H9 (cell line): ENCODE data around the gene DAPK2. TPM values are rescaled to one million over a fixed set of nuclear protein-coding genes. Genes with fewer than 3 reads are reported as not detected.

ENCODE experiments used
- DNase-seq: peaks from one replicate; pipeline ENCODE4 v3.0.0-alpha.2; 2017
- H2AFZ ChIP-seq: one replicate; pipeline ENCODE4 v1.6.1; 2013; ENCODE audit warnings: mild to moderate bottlenecking, low read length, control low read depth, moderate library complexity
- H2AK5ac ChIP-seq: 2 replicates; pipeline ENCODE4 v1.6.1; 2013; ENCODE audit warnings: low read length, control low read depth, mixed read lengths; ENCODE audit not compliant: insufficient read length
- H2BK120ac ChIP-seq: one replicate; pipeline ENCODE4 v1.6.1; 2013; ENCODE audit warnings: low read depth, mild to moderate bottlenecking, low read length, control low read depth, inconsistent platforms; ENCODE audit not compliant: poor library complexity, severe bottlenecking
- H2BK12ac ChIP-seq: 2 replicates; pipeline ENCODE4 v1.6.1; 2013; ENCODE audit warnings: low read length, control low read depth, mixed read lengths, low read depth; ENCODE audit not compliant: insufficient read length
- H2BK15ac ChIP-seq: 2 replicates; pipeline ENCODE4 v1.6.1; 2013; ENCODE audit warnings: low read depth, low read length, control low read depth
- H2BK20ac ChIP-seq: one replicate; pipeline ENCODE4 v1.6.1; 2013; ENCODE audit warnings: low read depth, mild to moderate bottlenecking, low read length, control low read depth, inconsistent platforms; ENCODE audit not compliant: poor library complexity, severe bottlenecking
- H2BK5ac ChIP-seq: 2 replicates; pipeline ENCODE4 v1.6.1; 2013; ENCODE audit warnings: low read length, control low read depth, mixed read lengths; ENCODE audit not compliant: insufficient read length
- H3K14ac ChIP-seq: 2 replicates; pipeline ENCODE4 v1.6.1; 2013; ENCODE audit warnings: low read length, control low read depth; ENCODE audit not compliant: insufficient read depth
- H3K18ac ChIP-seq: 2 replicates; pipeline ENCODE4 v1.6.1; 2013; ENCODE audit warnings: low read depth, mild to moderate bottlenecking, mixed read lengths, low read length, control low read depth; ENCODE audit not compliant: insufficient read length
- H3K23ac ChIP-seq: 2 replicates; pipeline ENCODE4 v1.6.1; 2013; ENCODE audit warnings: low read length, control low read depth, mixed read lengths, low read depth; ENCODE audit not compliant: insufficient read length
- H3K23me2 ChIP-seq: 2 replicates; pipeline ENCODE4 v1.6.1; 2013; ENCODE audit warnings: low read depth, mild to moderate bottlenecking, mixed read lengths, low read length, control low read depth; ENCODE audit not compliant: insufficient read length, poor library complexity, severe bottlenecking
- H3K27ac ChIP-seq: 2 replicates; pipeline ENCODE4 v1.5.1; 2013; ENCODE audit warnings: low read length, control low read depth, mixed read lengths, low read depth; ENCODE audit not compliant: insufficient read length
- H3K27me3 ChIP-seq: 2 replicates; pipeline ENCODE4 v1.6.1; 2013; ENCODE audit warnings: low read length, control low read depth, inconsistent platforms; ENCODE audit not compliant: insufficient read depth
- H3K4ac ChIP-seq: 2 replicates; pipeline ENCODE4 v1.6.1; 2013; ENCODE audit warnings: low read depth, mild to moderate bottlenecking, control low read depth, inconsistent platforms, low read length, moderate library complexity
- H3K4me1 ChIP-seq: 2 replicates; pipeline ENCODE4 v1.6.1; 2013; ENCODE audit warnings: low read length, control low read depth, inconsistent platforms; ENCODE audit not compliant: insufficient read depth
- H3K4me2 ChIP-seq: 2 replicates; pipeline ENCODE4 v1.6.1; 2013; ENCODE audit warnings: low read length, control low read depth, mixed read lengths; ENCODE audit not compliant: insufficient read length, insufficient read depth
- H3K56ac ChIP-seq: 2 replicates; pipeline ENCODE4 v1.6.1; 2013; ENCODE audit warnings: low read depth, mild to moderate bottlenecking, mixed read lengths, low read length, control low read depth; ENCODE audit not compliant: insufficient read length
- H3K79me1 ChIP-seq: 2 replicates; pipeline ENCODE4 v1.6.1; 2013; ENCODE audit warnings: low read depth, mild to moderate bottlenecking, moderate library complexity, low read length, control low read depth, inconsistent platforms; ENCODE audit not compliant: insufficient read depth, poor library complexity, severe bottlenecking
- H3K79me2 ChIP-seq: 2 replicates; pipeline ENCODE4 v1.6.1; 2013; ENCODE audit warnings: low read length, control low read depth, inconsistent platforms; ENCODE audit not compliant: insufficient read depth
- H3K9ac ChIP-seq: 2 replicates; pipeline ENCODE4 v1.6.1; 2013; ENCODE audit warnings: low read length, control low read depth, mixed read lengths; ENCODE audit not compliant: insufficient read length; ENCODE audit errors: extremely low read depth
- H3K9me3 ChIP-seq: one replicate; pipeline ENCODE4 v1.6.1; 2013; ENCODE audit warnings: low read depth, low read length, inconsistent platforms; ENCODE audit not compliant: control insufficient read depth
- H3T11ph ChIP-seq: one replicate; pipeline ENCODE4 v1.6.1; 2013; ENCODE audit warnings: mild to moderate bottlenecking, low read length, control low read depth, inconsistent platforms
- H4K20me1 ChIP-seq: one replicate; pipeline ENCODE4 v1.6.1; 2013; ENCODE audit not compliant: control insufficient read depth, insufficient read length, insufficient read depth
- H4K5ac ChIP-seq: 2 replicates; pipeline ENCODE4 v1.6.1; 2013; ENCODE audit warnings: low read depth, mild to moderate bottlenecking, mixed read lengths, low read length, control low read depth; ENCODE audit not compliant: insufficient read length
- H4K8ac ChIP-seq: replicated peaks from 2 replicates; pipeline ENCODE4 v1.6.1; 2013; ENCODE audit warnings: low read length, control low read depth, mixed read lengths, low read depth; ENCODE audit not compliant: insufficient read length
- H4K91ac ChIP-seq: 2 replicates; pipeline ENCODE4 v1.6.1; 2013; ENCODE audit warnings: low read depth, mild to moderate bottlenecking, moderate library complexity, mixed read lengths, low read length, control low read depth; ENCODE audit not compliant: insufficient read length
- H3K27ac Mint-ChIP-seq, 3 experiments: 2 replicates in 2 of 3; 3 replicates in 1 of 3; pipeline ENCODE4 v1.8.0; 2020 to 2021; ENCODE audit warnings: mixed read lengths in 3 of 3, mild to moderate bottlenecking in 1 of 3, moderate library complexity in 1 of 3
- H3K27me3 Mint-ChIP-seq: 2 replicates; pipeline ENCODE4 v1.8.0; 2021; ENCODE audit warnings: low read depth, mild to moderate bottlenecking, moderate library complexity, mixed read lengths
- H3K36me3 Mint-ChIP-seq, 3 experiments: 2 replicates in 2 of 3; 3 replicates in 1 of 3; pipeline ENCODE4 v1.8.0; 2020 to 2021; ENCODE audit warnings: low read depth in 3 of 3, mixed read lengths in 3 of 3; ENCODE audit not compliant: insufficient read depth in 1 of 3
- H3K4me1 Mint-ChIP-seq, 2 experiments: 2 replicates each; pipeline ENCODE4 v1.8.0; 2020; ENCODE audit warnings: mixed read lengths in 2 of 2
- H3K4me3 Mint-ChIP-seq, 2 experiments: 2 replicates in 1 of 2; 3 replicates in 1 of 2; pipeline ENCODE4 v1.8.0; 2020 to 2021; ENCODE audit warnings: mild to moderate bottlenecking in 2 of 2, mixed read lengths in 2 of 2, moderate library complexity in 1 of 2
- H3K9me3 Mint-ChIP-seq, 2 experiments: 2 replicates in 1 of 2; 3 replicates in 1 of 2; pipeline ENCODE4 v1.8.0; 2020; ENCODE audit warnings: mild to moderate bottlenecking in 2 of 2, mixed read lengths in 2 of 2, moderate library complexity in 1 of 2
- CTCF ChIP-seq: fragments of 200-600 bp; sonication (generic); conservative IDR thresholded peaks from 3 replicates; pipeline ENCODE4 v1.8.0; 2021; ENCODE audit warnings: antibody characterized with exemption, mild to moderate bottlenecking
- WGBS: extraction: QIAGEN DNeasy Blood & Tissue Kit; methylation state at CpG from one replicate; pipeline ENCODE4 v1.1.7; 2013; ENCODE audit warnings: missing lambda C conversion rate, low lambda C conversion rate, mixed read lengths; ENCODE audit not compliant: insufficient read length; ENCODE audit errors: extremely low coverage; 5-methylcytosine and 5-hydroxymethylcytosine counted together
- total RNA-seq: library from RNA; stranded (reverse); gene quantifications from 2 replicates; pipeline ENCODE4 v1.2.1, GENCODE V29; 2021

Gene DAPK2
- total RNA-seq, 1 experiment from 2014 or later, result 3.5 TPM

GRCh38 chr15:64016257-64016656 is 30.0 kb downstream of the DAPK2 start:
- Mint-ChIP-seq H3K27me3 (no peaks in the 10 kb centered on the region; the same call in 1 of the 2 replicates), H3K4me3 (no peak overlapping the region), H3K27ac (no peak overlapping the region), H3K9me3 (no peaks in the 10 kb centered on the region), H3K36me3 (no peaks in the 10 kb centered on the region), H3K4me1 (peaks cover 8 to 12% of the 10 kb centered on the region in 2 experiments)
- Histone ChIP-seq H3K27me3 (no peaks in the 10 kb centered on the region), H4K8ac (no peak overlapping the region), H2AFZ (no peak overlapping the region), H2AK5ac (no peak overlapping the region), H3T11ph (no peak overlapping the region), H3K23me2 (no peaks in the 10 kb centered on the region), H3K4me1 (no peaks in the 10 kb centered on the region), H4K5ac (no peak overlapping the region), H3K56ac (no peak overlapping the region), H3K79me2 (no peaks in the 10 kb centered on the region), H3K14ac (no peak overlapping the region), H3K27ac (no peak overlapping the region), H2BK12ac (no peak overlapping the region), H4K91ac (no peak overlapping the region), H3K4ac (no peak overlapping the region), H2BK15ac (no peak overlapping the region), H3K18ac (no peak overlapping the region), H3K4me2 (no peak overlapping the region), H3K79me1 (no peaks in the 10 kb centered on the region), H3K9ac (no peak overlapping the region), H3K9me3 (no peaks in the 10 kb centered on the region), H4K20me1 (no peaks in the 10 kb centered on the region), H2BK120ac (no peak overlapping the region), H2BK5ac (no peak overlapping the region), H2BK20ac (no peak overlapping the region), H3K23ac (no peak overlapping the region)
- no peak for TF ChIP-seq CTCF
- no peak for DNase-seq
- no CpG with 5 or more reads among the region's 2 CpGs for WGBS
